GM21360 (cell line): Measurements from ENCODE around the gene PMFBP1.

ENCODE experiments used
- ATAC-seq: cut with Tn5 transposase; IDR thresholded peaks from one replicate; pipeline ENCODE4 v1.9.1; 2021; ENCODE audit warnings: mild to moderate bottlenecking, moderate library complexity; ENCODE audit not compliant: unreplicated experiment

PMFBP1 gene

DNA sequence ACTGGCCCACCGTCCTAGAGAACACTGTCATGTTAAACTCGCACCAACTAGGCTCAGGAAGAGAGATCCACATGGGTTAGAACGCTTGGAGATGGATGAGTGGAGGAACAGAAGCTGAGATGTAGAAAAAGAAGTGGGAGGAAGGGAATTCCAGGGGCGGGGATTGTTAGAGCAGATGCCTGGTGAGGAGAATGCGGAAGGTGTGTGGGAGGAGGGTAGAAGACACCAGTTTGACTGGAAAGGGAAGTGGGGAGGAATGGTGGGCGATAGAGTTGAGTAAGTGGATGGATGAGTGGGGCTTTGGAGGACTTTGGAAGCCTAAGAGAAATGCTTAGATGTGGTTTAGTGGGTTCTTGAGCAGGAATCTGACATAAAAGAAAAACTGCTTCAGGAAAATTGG, 40.9 kb downstream of the PMFBP1 start:
- ATAC-seq: no peak

DNA sequence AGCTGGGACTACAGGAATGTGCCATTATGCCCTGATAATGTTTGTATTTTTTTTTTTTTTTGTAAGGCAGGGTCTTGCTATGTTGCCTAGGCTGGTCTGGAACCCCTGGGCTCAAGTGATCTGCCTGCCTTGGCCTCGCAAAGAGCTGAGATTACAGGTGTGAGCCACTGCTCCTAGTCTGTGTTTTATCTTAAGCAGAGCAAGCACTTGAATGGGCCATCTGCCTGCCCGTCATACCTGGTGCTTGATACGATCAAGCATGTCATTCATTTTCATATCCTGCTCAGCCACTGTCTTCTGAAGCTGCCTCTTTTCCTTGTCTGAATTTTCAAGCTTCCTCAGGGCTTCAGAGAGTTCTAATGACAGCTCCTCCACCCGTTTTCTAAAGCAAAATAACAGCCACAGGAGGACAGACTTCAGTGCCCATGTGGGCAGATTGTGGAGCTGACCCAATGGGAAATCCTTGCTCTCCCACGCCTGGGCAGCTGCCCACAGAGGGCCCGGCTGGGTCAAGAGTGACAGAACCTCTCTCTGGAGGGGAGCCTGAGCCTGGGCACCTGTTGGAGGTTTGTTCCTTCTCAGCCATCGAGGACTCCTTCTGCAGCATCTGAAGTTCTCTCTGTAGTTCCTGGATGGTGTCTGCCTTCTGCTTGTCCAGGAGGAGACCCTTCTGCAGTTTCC, 41.8 kb downstream of the PMFBP1 start:
- no peak for ATAC-seq

DNA sequence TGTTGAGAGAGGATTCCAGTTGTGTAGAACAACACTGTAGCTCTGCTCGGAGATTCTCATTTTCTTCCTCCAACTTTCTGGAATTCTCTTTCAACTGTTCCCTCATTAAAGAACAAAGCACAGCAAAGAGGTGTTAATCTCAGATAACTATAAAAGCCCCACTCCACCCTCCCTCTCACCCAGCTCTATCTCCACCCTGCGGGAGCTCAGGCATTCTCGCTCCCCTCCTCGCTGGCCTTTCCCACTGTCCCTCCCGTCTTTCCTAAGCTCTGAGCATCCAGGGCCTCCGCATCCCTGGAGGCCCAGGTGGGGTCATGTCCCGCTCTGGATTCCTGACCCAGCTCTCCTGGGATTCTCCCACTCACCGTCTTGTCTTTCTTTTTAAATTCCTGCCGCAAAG, 43.3 kb downstream of the PMFBP1 start:
- no peak for ATAC-seq

DNA sequence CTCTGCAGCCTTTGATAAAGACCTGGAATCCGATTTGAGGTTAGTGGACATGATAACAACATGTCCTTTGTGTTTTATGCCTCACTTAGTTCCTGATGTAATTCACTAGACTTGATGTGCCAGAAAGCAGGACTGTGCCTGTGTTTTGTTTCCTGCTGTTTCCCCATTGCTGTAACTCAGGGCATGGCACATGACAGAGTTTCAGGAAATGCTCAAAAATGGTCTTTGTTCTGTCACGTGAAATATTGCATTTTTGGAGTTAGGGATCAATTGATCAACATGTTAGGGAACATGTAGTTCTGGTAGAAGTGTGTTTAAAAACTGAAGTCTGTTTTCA, 45.6 kb downstream of the PMFBP1 start:
- ATAC-seq: no peak

DNA sequence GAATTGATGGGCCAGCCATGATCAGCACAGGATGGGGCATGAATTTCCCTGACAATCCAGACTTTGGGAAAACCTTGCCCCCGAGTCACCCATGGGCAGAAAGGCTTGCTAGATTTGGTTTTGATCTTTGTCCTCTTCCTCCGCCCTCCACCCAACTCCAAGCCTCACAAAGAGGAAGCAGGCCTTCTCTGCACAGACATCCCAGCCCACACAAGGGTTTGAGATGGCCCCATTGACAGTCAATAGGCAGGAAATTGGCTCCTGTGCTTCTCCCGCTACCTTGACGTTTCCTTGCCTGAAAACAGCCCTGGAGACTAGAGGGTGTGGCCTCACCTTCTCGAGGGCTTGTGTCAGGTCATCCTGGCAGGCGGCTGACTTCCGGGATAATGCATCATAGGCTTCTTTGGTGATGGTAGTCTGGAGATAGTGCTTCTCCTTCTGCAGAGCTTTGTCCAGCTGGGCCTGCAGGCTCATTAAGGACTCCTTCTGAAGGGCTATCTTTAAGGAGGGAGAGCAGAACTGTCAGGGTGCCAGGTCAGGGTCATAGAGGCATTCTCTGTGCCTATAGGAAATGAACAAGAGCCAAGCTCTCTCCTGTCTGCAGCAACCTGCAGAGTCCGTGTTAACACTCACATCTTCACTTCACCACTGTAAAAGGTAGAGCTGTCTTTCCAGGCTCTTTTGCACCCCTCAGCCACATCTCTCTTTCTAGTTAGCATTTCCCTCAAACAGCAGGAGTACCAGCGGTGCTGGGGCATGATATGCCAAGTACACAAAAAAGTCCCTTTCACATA, 46.1 kb downstream of the PMFBP1 start:
- no peak for ATAC-seq

DNA sequence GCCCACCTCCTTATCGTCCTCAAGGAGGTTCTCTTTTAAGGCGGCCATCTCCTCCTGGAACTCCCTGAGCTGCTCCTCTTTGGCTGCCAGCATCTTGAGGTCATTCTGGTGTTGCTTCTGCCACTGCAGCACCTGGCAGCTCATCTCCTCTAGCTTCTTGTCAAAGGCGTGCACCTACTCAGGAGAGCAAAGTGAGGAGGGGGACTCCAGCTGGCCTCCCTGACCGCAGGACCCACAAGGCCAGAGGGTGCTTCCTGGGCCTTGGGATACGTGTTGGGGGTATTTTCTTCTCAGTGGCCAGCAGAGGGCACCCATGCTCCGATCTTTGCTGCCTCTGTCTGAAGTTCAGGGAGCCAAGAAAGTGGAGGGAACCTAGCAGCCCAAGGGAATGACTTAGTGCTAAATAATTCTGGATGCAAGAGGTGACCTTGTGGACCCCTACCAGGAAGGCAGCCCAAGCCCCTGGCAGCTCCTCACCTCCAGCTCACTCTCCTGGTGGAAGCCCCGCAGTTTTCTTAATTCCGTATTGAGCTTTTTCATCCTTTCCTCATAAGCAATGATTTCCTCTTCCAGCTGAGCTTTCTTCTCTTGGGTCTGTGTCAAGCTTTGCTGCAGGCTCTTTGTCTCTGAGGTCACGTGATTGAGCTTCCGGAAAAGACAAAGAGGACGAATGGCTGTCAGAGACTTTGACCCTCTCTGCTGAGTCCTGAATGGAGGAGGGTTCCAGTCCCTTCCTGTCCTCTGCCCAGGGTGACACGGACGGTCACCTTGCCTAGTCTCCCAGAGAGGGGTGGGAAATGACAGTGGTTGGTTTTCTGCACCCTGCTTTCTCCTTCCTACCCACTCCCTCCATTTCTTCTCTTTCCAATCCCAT, 47.0 kb downstream of the PMFBP1 start:
- no peak for ATAC-seq

DNA sequence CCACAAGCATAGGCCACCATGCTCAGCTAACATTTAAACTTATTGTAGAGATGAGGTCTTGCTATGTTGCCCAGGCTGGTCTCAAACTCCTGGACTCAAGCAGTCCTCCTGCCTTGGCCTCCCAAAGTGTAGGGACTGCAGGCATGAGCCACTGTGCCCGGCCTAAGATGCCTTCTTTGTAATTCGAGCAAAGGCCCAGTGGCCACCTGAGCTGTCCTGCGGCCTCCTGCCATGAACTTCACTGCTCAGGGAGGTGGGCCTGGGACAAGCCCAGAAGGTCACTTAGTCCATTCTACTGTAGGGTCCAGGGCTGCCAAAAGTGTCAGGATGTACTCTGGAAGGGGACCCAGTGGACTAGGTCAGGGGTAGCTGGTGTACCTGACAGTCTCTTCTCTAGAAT, 47.8 kb downstream of the PMFBP1 start:
- ATAC-seq: no peak

DNA sequence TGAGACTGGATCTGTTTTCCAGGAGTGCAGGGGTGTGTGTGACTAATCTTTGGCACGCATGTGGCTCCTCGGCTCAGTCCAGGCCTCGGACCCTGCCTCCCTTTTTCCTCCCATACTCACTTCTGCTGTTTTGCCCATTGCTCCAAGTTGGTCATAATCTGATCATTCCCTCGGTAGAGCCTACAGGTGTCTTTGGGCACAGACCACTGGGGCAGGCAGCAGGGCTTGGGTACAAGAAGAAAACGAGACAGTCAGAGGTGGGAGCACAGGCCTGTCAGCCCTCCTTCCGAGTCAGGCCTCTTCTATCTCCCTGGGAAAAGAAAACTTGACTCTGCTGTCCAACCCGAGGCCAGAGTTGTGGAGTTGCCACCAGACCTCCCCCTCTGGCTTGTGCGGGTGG, 48.5 kb downstream of the PMFBP1 start:
- ATAC-seq: no peak

DNA sequence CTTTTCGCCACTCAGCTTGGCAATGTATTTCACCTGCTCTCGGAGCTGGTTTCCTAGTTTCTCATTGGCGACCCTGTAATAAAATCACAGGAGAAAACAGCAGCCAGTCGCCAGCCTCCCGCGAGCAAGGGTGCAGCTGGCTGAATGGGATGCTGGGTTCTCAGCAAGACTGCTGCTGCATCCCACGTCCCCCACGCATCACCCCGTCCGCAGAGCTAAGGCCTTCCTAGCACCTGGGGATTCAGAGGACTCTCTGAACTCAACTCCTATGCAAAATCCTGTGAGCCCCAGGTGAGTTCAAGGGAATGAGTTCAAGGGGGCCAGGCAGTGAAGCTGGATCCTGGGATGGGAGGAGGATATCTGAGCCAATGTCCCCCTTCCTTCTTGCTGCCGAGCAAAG, 49.0 kb downstream of the PMFBP1 start:
- ATAC-seq: no peak

DNA sequence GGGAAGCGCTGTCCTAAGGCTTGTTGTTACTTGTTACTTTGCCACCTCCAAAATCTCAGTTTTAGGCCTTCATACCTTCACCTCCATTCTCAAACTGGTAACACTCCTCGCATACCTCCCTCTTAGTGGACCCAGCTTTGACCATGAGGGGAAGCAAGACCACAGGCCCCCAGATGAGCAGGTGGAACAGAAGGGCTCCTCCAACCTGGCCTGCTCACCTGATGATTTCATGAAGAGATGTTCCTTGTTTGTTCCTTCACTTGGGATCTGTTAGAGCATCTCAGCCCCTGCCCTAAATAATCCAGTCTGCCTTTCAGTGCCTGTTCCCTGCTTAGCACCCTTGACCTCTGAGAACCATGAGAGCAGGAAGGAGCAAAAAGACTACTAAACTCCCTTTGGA, 49.6 kb downstream of the PMFBP1 start:
- no peak for ATAC-seq

DNA sequence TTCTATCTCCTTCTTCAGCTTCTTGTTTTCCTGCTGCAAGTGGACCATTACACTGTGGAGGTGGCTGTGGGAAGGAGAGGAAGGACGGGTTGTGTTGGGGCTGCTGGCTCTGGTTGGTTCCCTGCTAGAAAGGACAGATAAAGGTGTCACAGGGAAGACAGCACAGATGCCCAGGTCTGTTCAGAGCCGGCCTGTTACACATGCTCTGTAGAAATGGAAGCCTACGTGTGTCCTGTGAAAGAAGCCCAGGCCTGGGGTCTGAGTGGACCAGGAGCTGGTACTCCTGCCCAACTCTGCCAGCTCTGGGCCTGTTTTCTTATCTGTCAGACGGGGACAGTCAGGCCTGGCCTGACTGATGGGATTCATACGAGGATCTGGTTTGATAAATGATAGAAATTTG, 51.9 kb downstream of the PMFBP1 start:
- no peak for ATAC-seq

DNA sequence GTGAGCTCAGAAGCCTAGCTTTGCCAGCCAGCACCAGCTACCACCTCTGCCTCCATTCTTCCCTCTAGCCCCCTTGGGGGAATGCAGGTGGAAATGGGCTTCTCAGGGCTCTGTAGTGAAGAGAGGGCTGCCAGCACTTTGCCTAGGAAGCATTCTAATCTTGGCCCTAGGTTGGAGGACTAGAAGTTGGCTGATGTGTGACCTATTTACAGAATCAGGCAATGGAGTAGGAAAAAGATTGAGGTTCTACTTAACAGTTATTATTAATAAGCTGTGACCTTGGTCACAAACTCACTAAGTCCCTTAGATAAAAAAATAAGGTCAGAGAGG, 58.4 kb downstream of the PMFBP1 start:
- no peak for ATAC-seq

DNA sequence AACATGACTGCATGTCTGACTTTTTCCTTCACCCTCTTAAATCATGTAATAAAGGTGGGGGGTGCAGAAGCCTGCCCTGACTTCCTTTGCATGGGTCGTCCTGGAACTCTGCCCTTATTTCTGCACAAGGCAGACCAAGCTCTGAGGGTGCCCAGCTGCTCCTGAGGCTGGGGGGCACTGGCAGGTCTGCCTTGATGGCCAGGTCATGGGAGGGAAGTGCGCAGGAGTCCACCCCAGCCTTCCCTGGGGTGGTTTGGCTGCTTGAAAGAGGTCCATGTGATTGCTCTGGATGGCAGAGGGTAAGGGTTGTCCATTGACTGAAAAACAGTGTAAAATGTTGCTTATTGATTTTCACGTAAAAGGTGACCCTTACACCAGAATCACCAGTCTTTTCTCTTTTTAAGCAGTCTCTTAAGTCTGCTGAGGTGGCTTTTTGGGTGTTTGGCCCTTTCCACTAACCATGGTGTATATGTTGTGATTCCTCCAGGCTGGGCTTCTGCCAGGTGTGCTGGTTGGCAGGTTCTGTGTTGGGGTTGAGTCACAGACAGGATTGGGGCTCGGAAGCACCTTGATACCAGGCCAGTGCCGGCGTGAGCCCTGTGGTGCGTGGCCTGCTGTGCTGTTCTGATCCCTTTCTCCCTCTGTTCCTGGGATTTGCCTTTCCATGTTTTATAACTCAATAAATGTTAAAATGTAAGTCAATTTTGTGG, 58.9 kb downstream of the PMFBP1 start:
- no peak for ATAC-seq

DNA sequence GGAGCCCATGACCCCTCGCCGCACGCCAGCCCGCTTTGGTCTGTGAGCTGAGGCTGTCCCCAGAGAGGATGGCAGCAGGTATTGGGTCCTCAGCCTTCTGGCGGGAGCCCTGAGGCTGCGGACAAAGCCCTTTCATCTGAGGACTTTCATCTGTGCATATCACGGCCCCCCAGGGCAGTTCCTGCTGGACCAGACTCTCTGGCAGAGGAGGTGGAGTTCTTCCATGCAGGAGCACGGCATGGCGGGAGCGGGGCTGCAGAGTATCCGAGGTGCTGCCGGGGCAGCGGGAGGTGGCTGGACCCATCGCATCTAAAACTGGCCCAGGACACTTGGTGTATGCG, 59.5 kb downstream of the PMFBP1 start:
- ATAC-seq: no peak

DNA sequence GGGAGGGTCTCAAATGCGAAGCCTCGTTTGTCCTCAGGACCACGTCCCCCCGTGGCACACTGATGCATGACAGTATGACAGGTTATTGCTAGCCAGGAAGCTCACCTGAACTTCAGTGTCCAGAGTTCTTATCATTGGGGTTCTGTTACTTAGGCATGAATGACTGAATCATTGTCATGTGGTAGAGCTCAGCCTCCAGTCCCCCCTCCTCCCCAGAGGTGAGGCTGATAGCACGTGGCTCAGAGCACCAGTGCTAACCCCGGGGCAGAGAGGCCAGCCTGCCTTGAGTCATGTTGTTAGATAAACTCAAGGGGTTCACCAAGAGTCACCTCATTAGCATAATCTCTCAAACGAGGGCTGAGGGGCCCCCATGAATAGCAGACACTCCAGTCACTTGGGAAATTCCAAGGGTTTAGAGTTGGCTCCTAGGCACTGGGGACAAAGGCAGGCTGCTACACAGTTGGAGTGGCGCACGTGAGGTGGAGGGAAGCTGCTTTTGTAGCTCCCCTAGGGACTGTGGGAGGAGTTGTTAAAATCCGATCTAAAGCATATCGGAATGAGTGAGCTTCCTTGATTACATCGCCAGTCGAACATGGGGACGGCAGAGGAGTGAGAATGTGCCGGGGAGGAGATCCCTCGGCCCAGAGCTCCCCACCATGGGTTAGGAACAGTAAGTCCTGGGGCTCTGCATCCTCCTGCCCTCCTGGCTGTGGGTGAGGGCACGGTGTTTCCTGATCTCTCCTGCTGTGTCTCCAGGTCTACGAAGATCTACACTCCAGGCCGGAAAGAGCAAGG, 60.1 kb downstream of the PMFBP1 start:
- no peak for ATAC-seq

DNA sequence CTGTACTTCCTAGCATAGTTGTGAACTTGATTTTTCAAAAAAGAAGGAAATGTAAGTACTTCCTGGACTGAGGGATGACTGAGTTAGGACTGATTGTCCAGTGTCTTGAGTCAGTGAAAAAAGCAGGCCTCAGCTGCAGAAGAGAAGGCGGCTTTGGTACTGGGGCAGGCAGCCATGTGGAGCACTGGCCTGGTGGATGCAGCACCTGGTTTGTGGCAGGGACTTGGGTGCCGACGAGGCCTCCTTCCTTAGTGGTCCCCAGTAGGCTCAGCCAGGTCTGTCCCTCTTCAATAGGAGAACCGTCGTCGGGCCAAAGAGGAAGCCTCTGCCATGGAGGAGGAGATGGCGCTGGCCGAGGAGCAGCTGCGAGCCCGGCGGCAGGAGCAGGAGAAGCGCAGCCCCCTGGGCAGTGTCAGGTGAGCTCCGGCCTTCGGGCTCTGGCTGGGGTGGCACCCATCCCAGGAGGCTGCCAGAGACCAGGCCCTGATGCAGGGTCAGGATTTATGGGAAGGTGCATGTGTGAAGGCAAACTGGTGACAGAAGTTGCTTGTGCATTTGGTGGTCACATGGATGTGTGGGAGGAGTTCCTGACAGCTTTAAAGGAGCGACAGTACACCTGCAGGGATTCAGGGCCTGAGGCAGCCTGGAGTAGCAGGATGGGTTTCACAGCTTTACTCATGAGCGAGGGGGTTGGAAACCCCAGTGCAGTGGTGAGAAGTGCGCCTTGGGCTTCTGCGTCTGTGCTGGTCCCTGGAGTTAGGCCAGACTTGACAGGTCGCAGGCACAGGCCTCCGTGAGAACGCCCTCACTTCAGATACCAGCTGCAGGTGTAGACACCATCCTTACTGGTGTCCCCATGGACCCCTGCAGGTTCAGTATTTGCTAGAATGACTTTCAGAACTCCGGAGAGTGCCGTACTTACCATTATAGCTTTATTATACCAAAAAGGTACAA, 61.0 kb downstream of the PMFBP1 start:
- ATAC-seq: no peak

DNA sequence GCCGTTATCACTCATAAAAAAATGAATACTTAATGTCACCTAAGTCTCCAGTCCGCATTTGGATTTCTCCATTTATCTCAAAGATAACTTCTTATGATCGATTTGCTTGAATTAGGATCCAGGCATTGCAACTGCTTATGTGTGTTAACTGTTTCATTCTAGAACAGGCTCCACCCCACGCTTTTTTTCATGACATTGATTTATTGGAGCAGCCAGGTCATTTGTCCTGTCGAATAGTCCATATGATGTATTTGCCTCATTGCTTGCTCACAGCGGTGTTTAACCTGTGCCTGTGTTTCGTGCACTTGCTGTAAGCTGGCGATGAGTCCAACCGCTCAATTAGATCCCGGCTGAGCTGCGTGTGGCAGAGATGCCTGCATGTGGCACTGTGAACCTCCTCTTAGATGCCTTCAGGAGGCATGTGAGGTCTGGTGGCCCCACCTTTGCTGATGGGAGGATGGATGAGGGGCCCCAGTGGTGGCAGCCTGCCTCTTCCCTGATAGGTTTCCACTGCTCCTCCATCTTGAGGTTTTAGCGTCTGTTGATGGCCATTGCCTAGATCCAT, 61.9 kb downstream of the PMFBP1 start:
- no peak for ATAC-seq

DNA sequence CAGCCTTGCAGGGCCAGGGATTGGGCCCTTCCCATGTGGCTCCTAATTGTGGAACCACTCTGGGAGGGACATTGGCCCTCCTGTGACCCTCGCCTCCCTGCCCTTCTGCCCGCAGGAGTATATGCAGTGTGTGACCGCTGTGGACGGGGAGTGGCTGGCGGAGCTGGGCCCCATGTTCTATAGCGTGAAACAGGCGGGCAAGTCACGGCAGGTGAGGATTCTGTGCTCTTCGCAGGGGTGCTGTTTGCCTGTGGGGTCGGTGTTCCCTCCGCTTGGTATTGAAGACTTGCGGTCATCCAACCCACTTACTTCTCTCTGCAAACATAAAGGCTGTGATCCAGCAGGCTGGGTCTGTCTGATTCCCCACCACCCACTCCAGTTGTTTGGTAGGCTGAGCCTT, 62.7 kb downstream of the PMFBP1 start:
- no peak for ATAC-seq
